KOPT-K1 (cell line): ENCODE measurements around the gene GPR139.

Experiments
- H3K27ac ChIP-seq: fragments of 200-600 bp; sonication (generic); 2 replicates; pipeline ENCODE4 v1.5.1; 2016; ENCODE audit warnings: antibody characterized with exemption, mild to moderate bottlenecking, low read depth, low read length; ENCODE audit not compliant: poor library complexity, severe bottlenecking
- H3K36me3 ChIP-seq: fragments of 200-600 bp; sonication (generic); 2 replicates; pipeline ENCODE4 v1.5.1; 2017; ENCODE audit warnings: antibody characterized with exemption, mild to moderate bottlenecking, low read length, moderate library complexity; ENCODE audit not compliant: insufficient read depth
- H3K9me3 ChIP-seq: fragments of 200-600 bp; sonication (generic); 2 replicates; pipeline ENCODE4 v1.5.1; 2017; ENCODE audit warnings: antibody characterized with exemption, low read length, mild to moderate bottlenecking; ENCODE audit not compliant: insufficient read depth, poor library complexity, severe bottlenecking

Gene GPR139

DNA sequence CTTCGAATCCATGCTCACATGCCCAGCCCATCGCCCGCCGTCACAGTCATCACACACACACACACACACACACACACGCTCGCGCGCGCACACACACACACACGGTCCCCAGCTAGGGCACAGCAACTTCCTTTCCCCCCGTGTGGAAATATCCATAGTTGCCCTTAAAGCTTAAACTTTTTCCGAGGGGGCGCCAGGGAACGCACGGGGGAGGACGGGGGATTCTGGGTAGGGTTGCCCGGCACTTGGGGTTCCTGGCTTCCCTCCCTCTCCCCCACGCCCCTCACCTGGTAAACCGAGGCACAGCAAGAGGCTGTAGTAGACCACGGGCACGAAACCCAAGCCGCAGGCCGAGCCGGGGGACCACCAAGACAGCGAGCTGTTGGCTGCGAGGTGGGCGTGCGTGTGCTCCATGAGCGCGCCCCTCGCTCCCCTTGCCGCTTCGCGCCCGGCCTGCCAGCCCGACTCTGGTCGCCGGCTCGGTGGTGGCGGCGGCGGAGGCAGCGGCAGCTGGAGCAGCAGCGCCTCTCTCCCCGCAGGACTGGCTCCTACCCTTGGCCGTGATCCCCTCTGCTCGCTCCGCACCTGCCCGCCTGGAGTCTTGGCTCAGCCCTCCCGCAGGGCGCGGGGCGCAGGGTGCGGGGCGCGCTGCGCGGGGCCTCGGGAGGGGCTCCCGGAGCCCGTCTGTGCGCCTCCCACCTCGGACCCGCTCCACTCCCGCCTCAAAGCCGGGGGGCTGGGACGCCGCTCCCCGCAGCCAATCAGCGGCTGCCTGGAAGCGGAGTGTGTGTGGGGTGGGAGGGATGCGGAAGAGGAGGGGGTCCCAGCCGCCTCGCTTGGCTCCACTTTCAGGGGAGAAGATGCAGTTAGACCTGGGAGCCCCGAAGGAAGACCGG lies at the start of gene GPR139:
TSS of gene GPR139 (minus strand) at position 688 of the 896 bp plus-strand sequence. CDS start at position 414, 274 bp downstream.
- H3K36me3 ChIP-seq: no peaks in the 10 kb centered on the region
- no peaks in the 10 kb centered on the region for H3K9me3 ChIP-seq
- no peak within 1 kb of the TSS for H3K27ac ChIP-seq

DNA sequence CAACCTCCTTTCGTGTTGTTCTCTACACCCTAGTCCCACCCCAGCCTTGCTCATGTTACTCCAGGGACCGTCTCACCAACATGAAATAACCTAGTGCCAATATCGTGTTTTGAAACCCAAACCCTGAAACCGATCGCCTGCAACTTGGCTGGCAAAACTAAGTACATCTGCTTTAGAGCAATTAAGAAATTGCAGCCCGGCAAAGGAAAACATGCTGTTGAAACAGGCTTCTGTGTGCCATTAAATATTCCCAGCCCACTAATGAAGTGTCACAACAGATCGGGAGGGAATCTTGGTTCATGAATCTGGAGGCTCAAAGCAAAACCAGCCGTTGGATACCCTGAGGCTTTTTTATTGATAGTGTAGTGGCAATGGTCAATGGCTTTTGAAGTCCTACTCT lies 48.3 kb upstream of the GPR139 start:
- no peaks in the 10 kb centered on the region for H3K36me3 ChIP-seq

DNA sequence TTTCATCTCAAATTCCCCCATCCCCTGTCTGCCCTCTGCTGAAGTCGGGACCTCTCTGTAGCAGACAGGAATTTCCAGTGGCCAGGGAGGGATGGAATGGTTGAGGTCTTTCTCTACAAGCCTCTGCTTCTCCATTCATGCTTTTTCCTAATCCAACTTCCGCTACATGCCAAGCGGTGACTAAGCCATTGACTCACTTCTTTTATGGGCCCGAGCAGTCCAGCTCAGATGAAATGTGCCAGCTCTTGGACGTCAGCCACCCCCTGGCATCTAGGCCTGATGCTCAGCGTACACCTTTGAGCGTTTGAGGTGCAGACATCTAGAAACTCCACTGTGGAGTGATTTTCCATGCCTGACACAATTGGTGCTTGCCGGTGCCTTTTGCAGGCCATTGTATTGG lies 40.7 kb upstream of the GPR139 start:
- Histone ChIP-seq H3K36me3 (no peaks in the 10 kb centered on the region), H3K9me3 (no peaks in the 10 kb centered on the region), H3K27ac (no peak overlapping the region)

More for the DNA sequence above, 48.3 kb upstream of the GPR139 start:
- H3K27ac ChIP-seq: no peak overlapping the region
- H3K9me3 ChIP-seq: peaks cover 11% of the 10 kb centered on the region

DNA sequence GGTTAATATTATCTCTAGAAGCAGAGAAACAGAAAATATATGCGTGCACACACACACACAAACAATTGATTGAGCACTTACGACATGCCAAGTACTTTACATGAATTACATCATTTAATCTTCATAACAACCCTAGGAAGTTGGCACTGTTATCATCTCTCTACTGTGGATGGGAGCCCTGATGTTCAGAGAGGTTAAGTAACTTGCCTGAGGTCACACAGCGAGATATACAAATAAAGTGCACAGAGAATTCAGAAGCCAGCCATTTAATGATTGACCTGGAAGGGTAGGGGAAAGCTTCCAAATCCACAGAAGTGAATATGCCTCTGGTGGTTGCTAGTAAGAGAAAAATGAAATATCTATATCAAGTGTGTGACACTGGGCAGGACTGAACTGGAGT lies 37.5 kb upstream of the GPR139 start:
- H3K27ac ChIP-seq: no peak overlapping the region
- H3K36me3 ChIP-seq: no peaks in the 10 kb centered on the region
- no peaks in the 10 kb centered on the region for H3K9me3 ChIP-seq

DNA sequence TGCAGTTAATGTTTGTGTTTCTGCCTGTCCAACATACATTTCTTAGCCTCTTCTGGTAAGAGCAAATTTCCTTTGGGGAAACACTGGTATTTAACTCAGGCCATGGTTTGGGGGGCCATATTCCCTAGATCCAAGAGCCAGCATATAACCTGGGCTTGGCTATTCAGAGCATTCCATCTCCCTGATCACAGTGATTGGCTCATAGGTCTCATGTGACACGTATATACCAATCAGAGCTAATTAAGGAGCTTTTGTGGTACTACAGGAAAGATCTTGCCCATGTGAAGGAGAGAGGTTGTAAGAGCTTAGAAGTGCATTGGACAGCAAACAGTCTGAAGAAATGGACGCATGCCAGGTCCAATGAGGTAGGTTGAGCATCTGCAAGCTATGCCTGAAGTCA lies 33.4 kb upstream of the GPR139 start:
- no peaks in the 10 kb centered on the region for H3K36me3 ChIP-seq
- H3K27ac ChIP-seq: no peak overlapping the region
- no peaks in the 10 kb centered on the region for H3K9me3 ChIP-seq

DNA sequence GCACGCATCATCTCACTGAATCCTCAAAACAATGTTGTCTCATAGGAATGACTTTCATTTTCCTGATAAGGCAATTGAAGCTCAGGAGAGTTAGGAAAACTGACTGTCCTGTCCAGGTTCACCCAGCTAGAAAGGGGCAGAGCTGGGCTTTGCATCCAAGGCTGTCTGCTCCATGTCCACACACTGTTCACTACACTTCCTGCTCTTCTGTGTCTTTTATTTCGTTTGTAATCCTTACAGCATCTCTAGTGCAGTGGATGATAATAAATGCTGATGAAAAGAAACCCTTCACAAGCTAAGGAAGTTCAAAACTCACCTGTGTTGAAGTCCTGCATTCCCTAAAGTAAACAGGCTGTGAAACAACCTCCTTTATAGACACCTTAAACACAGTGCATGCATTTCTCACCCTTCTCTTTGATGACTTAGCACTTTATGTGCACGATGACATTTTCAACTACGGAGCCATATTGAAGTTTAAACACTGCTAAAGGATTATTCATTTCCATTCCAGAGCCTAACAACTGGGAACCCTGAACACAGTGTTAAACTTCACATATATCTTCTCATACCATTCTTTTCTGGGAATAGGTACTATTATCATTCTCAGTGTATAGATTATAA lies 31.0 kb upstream of the GPR139 start:
- Histone ChIP-seq H3K27ac (no peak overlapping the region), H3K9me3 (no peaks in the 10 kb centered on the region), H3K36me3 (no peaks in the 10 kb centered on the region)

DNA sequence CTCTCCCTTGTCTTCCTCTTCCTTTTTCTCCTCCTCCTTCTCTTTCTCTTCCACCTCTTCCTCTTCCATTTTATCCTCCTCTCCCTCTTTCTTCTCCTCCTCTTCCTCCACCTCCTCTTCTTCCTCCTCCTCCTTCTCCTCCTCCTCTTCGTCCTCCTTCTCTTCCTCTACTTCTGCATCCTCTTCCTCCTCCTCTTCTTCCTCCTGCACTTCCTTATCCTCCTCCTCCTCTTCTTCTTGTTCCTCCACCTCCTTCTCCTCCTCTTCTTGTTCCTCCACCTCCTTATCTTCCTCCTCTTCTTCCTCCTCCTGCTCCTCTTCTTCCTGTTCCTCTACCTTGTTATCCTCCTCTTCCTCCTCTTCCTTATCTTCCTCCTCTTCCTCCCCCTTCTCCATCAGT lies 28.8 kb upstream of the GPR139 start:
- Histone ChIP-seq H3K9me3 (no peaks in the 10 kb centered on the region), H3K27ac (no peak overlapping the region), H3K36me3 (no peaks in the 10 kb centered on the region)

DNA sequence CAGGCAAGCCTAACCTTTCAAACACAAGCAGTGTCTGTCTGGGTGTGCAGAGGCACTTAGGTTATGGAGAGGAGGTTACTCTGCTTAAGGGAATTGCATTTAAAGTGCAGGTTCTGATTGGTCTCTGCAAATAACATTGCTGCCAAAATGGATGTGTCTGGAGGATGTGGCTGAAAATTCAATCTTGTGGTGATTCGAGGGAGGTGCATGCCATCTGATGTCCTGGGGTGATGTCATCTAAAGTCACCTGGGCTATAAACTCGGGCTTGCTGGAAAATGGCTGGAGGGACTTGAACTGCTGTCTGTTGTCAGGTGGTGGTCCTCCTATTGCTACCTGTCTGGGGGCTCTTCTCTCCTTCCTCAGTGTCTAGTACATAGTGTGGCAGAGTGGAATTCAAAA lies 28.3 kb upstream of the GPR139 start:
- Histone ChIP-seq H3K36me3 (no peaks in the 10 kb centered on the region), H3K27ac (no peak overlapping the region), H3K9me3 (no peaks in the 10 kb centered on the region)

DNA sequence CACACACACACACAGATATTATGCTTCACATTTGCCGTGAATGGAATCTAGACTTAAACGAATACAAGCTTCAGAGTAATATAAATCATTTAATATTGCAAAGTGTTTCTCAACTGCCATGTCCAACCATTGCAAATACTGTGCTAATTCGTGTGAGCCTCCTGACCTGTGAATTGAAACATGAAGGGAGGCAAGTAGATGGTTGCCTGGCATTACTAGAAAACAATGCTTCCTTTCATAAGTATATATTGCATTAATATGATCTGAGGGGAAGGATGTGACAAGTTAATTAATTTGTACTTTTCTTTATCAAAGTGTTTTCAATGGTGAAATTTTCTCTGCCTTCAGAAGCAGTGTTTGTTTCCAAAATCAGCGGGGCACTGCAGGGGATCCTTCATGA lies 25.7 kb upstream of the GPR139 start:
- Histone ChIP-seq H3K9me3 (no peaks in the 10 kb centered on the region), H3K36me3 (no peaks in the 10 kb centered on the region), H3K27ac (no peak overlapping the region)

DNA sequence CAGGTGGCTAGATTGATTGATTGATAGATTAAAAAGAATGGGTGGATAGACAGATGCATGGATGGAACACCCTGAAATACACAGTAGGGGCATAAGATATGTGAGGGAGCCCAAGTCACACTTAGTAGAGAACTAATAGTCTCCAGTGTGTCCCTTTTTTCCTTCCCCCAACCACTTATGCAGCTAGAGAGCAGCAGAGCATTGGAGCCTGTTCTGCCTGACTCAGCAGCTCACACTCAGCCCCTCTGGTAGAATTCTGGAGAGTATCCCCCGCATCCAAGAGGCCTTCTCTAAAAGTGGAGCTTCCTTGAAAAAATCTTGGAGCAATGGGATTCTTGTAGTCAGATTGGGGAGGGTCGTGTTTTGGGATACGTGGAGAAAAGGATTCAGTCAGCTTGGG lies 20.5 kb upstream of the GPR139 start:
- Histone ChIP-seq H3K36me3 (no peaks in the 10 kb centered on the region), H3K9me3 (no peaks in the 10 kb centered on the region), H3K27ac (no peak overlapping the region)

DNA sequence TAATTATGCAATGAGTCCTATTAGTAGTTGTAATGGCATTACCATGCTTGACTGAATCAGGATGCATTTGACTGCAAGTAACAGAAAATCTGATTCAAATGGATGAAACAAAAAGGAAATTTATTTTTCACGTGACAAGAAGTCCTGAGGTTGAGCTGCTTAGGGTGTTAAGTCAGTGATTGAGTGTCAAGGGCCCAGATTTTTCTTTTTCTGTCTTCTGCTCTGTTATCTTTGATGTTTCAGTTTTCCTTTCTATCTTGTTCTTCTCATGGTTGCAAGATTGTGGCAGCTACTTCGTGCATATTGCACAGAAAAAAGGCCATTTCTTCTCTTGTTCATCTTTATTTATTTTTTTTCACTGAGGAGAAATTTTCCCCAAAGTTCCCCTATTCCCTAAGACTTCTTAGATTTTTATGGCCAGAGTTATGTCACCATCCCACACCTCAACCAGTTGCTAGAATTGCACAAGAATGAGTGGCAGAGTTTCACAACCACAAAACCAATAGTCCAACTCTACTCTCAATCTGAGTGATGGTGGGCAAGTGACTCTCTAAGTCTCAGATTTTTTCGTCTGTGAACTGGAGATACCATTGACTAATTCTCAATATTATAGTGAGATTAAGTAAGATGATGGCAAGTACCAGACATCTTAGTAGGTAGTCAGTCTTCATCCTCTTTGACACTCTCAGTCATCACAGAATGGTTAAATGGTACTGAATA lies 15.7 kb upstream of the GPR139 start:
- H3K36me3 ChIP-seq: no peaks in the 10 kb centered on the region
- no peak overlapping the region for H3K27ac ChIP-seq
- no peaks in the 10 kb centered on the region for H3K9me3 ChIP-seq

DNA sequence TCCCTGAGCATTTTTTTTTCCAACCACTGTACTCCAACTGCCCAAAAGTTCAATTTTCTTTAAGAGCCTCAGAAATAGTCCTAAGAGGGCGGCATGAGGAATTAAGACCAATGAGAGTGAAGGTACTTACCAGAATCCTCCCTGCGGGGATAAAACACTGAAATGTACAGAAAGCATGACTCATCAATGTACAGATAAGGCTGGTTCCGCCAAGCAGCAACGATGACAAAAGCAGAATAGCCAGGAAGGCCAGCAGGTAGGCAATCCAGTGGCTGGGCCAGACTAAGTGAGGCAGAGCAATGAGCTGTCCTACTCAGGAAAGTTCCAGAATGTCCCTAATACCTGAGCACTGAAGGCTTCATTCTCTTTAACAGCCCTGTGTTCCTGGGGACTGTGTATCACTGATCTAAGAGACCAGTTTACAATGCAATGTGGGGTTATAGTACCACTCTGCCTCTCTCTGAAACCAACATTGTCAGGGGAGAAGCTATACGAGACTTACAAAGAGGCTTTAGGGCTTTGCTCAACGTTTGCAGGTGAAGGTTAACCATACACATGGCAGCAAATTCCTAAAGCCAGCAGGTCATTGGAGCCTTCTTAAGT lies 11.0 kb upstream of the GPR139 start:
- no peak overlapping the region for H3K27ac ChIP-seq
- no peaks in the 10 kb centered on the region for H3K9me3 ChIP-seq
- no peaks in the 10 kb centered on the region for H3K36me3 ChIP-seq

DNA sequence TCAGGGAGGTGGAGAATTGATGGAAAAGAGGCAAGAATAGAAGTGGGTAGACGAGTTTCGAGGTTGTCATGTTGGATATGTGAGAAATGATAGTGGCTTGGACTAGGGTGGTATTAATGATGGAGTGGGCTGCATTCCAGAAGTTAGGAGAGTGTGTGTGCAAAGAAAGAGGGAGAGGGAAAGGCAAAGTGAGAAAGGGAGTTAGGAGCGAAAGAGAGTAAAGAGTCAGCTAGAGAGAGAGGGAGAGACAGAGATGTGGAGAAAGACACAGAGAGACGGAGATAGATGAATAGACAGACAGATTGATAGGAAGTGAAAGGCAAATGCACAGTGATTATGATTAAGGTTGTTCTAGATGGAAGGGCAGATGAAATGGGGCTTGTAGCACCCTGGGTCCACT lies 5.4 kb upstream of the GPR139 start:
- Histone ChIP-seq H3K9me3 (no peaks in the 10 kb centered on the region), H3K27ac (no peak overlapping the region), H3K36me3 (no peaks in the 10 kb centered on the region)

DNA sequence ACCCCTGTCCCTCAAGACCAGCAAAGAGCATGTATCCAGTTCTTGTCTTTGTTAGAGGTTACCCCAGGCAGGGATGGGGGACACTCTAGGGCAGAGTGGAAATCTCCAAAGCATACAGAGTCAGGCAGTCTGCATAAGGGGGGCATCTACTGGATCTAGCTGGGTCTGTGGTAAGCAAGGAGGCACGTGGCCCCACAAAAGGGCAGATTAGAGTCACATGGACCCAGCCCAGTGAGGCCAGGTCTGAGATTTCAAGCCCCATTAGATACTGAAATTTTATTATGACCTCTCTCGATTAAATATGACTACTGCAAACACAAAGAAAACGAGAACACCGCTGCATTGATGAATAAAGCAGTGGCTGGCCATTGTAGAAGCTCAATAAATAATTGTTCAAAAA lies 1.6 kb upstream of the GPR139 start:
- H3K36me3 ChIP-seq: no peaks in the 10 kb centered on the region

More for the DNA sequence above, 1.6 kb upstream of the GPR139 start:
- Histone ChIP-seq H3K27ac (no peak overlapping the region), H3K9me3 (no peaks in the 10 kb centered on the region)
